ENCODE data around the gene SOWAHA. TPM values are rescaled to one million over a fixed set of nuclear protein-coding genes. Genes with fewer than 3 reads are reported as not detected.

SOWAHA gene
- total RNA-seq, 1 experiment from 2014 or later, result not detected

DNA sequence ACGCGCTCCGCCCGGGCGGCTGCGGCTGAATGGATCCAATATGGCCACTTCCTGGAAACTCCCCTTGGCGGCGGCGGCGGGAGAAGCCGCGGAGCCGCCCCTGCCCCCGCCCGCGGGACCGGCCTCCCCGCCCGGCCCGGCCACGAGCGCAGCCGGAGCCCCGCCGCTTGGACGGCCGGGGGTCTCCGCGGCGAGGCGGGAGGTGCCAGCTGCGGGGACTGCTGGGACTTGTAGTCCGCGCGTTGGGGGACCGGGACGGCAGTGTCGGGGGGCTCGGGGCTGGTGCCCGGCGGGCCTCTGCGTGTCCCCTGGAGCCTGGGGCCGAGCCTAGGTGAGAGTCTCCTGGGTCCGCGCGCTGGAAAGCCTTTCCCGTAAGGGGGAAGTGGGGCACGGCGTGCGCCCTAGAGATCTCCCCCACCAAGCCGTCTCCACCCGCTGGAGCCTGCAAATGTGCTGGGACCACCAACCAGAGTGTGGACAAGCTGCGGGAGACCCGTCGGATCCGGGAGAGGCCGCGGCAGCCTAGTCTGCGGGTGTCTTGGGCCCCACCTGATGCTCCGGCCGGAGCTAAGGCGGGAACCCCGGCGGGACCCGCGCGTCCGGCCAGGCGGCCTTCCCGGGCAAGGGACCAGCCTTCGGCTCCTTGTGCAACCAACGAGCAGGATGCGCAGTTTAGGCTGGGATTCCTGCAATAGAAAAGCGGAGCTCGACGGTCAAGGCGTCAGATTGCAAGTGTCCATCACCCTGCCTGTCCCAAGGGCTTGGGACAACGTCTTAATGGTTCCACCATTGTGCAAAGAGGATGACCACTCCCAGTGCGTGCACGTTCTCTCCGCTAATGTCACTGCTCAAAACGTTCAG lies 35.7 kb upstream of the SOWAHA start, which contains the start of gene SEPTIN8:
Gene SEPTIN8 (minus strand): TSS at position 31 of the 861 bp plus-strand sequence. CDS start 102 bp downstream, outside the sequence.
- Histone ChIP-seq H3K4me1 (replicated peaks; ENCODE audit: insufficient read depth) (peaks cover 15% of the 10 kb centered on the region), H3K4me3 (peak within 1 kb of the TSS; percentile 81), H3K9me3 (ENCODE audit: insufficient read depth, low read depth) (no peaks in the 10 kb centered on the region), H3K79me2 (ENCODE audit: low read depth) (peaks cover 7% of the 10 kb centered on the region; the same call in 1 of the 2 replicates), H4K20me1 (ENCODE audit: insufficient read depth) (no peaks in the 10 kb centered on the region), H3K27ac (no peak within 1 kb of the TSS), H3K36me3 (ENCODE audit: low read depth) (no peaks in the 10 kb centered on the region), H2AFZ (peak within 1 kb of the TSS; percentile 98), H3K9me2 (ENCODE audit: insufficient read depth) (no peaks in the 10 kb centered on the region), H3K27me3 (ENCODE audit: insufficient read depth, low read depth) (no peaks in the 10 kb centered on the region; the same call in 1 of the 2 replicates), H3K4me2 (peak within 1 kb of the TSS; percentile 94), H3F3A (ENCODE audit: insufficient read depth, low read depth) (0 out of 2 replicates have a peak, but pooled peaks cover 5% of the 10 kb centered on the region)
- BruUV-seq (replicated peaks), result no TSS peak
- intact Hi-C loops (cut with micrococcal nuclease; ENCODE audit: unreplicated experiment), result no loop called here
- POLR2A ChIA-PET (ENCODE audit: unreplicated experiment), result interaction anchor here (0.5 to 0.6 kb wide), 2 partner anchors 20 to 28 kb away, joined by 4 to 8 read pairs; no protein-coding TSS in a partner anchor
- DNase-seq, result peak in 1 of 2 experiments; percentile 38
- TF ChIP-seq, protein P1, sequence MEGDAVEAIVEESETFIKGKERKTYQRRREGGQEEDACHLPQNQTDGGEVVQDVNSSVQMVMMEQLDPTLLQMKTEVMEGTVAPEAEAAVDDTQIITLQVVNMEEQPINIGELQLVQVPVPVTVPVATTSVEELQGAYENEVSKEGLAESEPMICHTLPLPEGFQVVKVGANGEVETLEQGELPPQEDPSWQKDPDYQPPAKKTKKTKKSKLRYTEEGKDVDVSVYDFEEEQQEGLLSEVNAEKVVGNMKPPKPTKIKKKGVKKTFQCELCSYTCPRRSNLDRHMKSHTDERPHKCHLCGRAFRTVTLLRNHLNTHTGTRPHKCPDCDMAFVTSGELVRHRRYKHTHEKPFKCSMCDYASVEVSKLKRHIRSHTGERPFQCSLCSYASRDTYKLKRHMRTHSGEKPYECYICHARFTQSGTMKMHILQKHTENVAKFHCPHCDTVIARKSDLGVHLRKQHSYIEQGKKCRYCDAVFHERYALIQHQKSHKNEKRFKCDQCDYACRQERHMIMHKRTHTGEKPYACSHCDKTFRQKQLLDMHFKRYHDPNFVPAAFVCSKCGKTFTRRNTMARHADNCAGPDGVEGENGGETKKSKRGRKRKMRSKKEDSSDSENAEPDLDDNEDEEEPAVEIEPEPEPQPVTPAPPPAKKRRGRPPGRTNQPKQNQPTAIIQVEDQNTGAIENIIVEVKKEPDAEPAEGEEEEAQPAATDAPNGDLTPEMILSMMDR (conservative IDR thresholded peaks at IDR 0.05), result no peak
- TF ChIP-seq EZH2 (IDR thresholded peaks at IDR 0.05; ENCODE audit: low read depth), result no peak
- CTCF ChIA-PET, result no interaction called here

DNA sequence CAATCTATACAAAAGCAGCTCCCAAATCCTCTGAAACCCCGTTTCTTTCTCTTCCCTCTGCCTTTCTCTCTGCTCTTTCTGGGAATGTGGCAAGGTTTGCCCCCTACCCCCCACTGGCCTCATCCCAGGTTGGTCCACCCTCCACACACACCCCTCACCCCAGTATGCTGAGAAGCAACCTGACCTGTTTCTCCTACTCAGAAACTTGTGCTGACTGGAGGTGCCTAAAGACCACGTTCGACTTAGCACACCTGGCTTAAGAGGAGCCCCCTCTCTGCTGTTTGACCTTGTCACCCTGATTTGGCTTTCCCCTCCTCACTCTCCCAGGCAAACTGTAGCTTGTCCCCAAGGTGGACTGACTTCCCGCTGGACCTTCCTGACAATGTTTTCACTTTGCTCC lies 35.0 kb upstream of the SOWAHA start:
- no peaks in the 10 kb centered on the region for H4K20me1 ChIP-seq (ENCODE audit: insufficient read depth)
- H3K9me2 ChIP-seq (ENCODE audit: insufficient read depth), result no peaks in the 10 kb centered on the region
- H3K9me3 ChIP-seq (ENCODE audit: insufficient read depth, low read depth), result no peaks in the 10 kb centered on the region
- no peak overlapping the region for H2AFZ ChIP-seq
- ChIA-PET CTCF (no interaction called here), POLR2A (ENCODE audit: unreplicated experiment) (interaction anchor here (0.5 to 0.6 kb wide), 2 partner anchors 19 to 29 kb away, joined by 4 to 8 read pairs; no protein-coding TSS in a partner anchor)
- peaks cover 15% of the 10 kb centered on the region for H3K4me1 ChIP-seq (replicated peaks; ENCODE audit: insufficient read depth)
- H3K27ac ChIP-seq, result no peak overlapping the region
- peak overlapping the region; percentile 81; the same call in 1 of the 2 replicates for H3K4me3 ChIP-seq
- H3F3A ChIP-seq (ENCODE audit: insufficient read depth, low read depth), result 0 out of 2 replicates have a peak, but pooled peaks cover 5% of the 10 kb centered on the region
- peaks cover 7% of the 10 kb centered on the region; the same call in 1 of the 2 replicates for H3K79me2 ChIP-seq (ENCODE audit: low read depth)
- TF ChIP-seq, protein P1 (conservative IDR thresholded peaks at IDR 0.05), result no peak
- no peak for TF ChIP-seq EZH2 (IDR thresholded peaks at IDR 0.05; ENCODE audit: low read depth)
- no TSS peak for BruUV-seq (replicated peaks)
- peak overlapping the region; percentile 94 for H3K4me2 ChIP-seq
- DNase-seq, result no peak
- intact Hi-C loops (cut with micrococcal nuclease; ENCODE audit: unreplicated experiment), result no loop called here
- no peaks in the 10 kb centered on the region for H3K36me3 ChIP-seq (ENCODE audit: low read depth)
- no peaks in the 10 kb centered on the region; the same call in 1 of the 2 replicates for H3K27me3 ChIP-seq (ENCODE audit: insufficient read depth, low read depth)

DNA sequence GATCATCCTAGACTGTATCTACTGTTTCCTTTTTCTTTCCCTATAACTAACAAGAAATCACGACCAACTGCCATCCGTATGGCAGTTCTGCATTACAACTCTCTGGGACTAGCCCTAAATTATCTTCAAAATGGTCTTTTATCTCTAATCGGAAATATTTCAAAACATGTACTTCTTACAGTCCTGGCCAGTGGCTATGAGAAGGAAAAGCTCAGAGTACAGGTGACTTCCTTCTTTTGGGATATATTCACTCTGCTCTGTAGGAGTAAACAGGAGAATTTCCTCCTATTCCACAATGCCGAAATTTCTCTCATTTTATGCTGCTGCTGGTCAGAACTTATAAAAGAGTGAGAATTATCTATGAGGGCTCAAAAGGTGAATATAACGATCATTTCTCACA lies 34.2 kb upstream of the SOWAHA start:
- 0 out of 2 replicates have a peak, but pooled peaks cover 5% of the 10 kb centered on the region for H3F3A ChIP-seq (ENCODE audit: insufficient read depth, low read depth)
- H3K27me3 ChIP-seq (ENCODE audit: insufficient read depth, low read depth), result no peaks in the 10 kb centered on the region; the same call in 1 of the 2 replicates
- no peak for DNase-seq
- BruUV-seq (replicated peaks), result no TSS peak
- TF ChIP-seq, protein P1 (conservative IDR thresholded peaks at IDR 0.05), result no peak
- no peak for TF ChIP-seq EZH2 (IDR thresholded peaks at IDR 0.05; ENCODE audit: low read depth)
- no peaks in the 10 kb centered on the region for H3K9me3 ChIP-seq (ENCODE audit: insufficient read depth, low read depth)
- intact Hi-C loops (cut with micrococcal nuclease; ENCODE audit: unreplicated experiment), result no loop called here
- H3K79me2 ChIP-seq (ENCODE audit: low read depth), result peaks cover 7% of the 10 kb centered on the region; the same call in 1 of the 2 replicates
- H3K4me1 ChIP-seq (replicated peaks; ENCODE audit: insufficient read depth), result peaks cover 15% of the 10 kb centered on the region
- H3K36me3 ChIP-seq (ENCODE audit: low read depth), result no peaks in the 10 kb centered on the region
- no peak overlapping the region for H3K27ac ChIP-seq
- no peak overlapping the region for H2AFZ ChIP-seq
- ChIA-PET POLR2A (ENCODE audit: unreplicated experiment) (no interaction called here), CTCF (interaction anchor here (0.6 kb wide), 1 partner anchor 83 kb away, joined by 4 read pairs; no protein-coding TSS in a partner anchor)
- H3K4me3 ChIP-seq, result no peak overlapping the region
- no peaks in the 10 kb centered on the region for H4K20me1 ChIP-seq (ENCODE audit: insufficient read depth)
- H3K4me2 ChIP-seq, result no peak overlapping the region
- H3K9me2 ChIP-seq (ENCODE audit: insufficient read depth), result no peaks in the 10 kb centered on the region

All from PC-9 (cell line).